ENCODE results near the gene PAM.

The PAM gene

GRCh38 chr5:103057208-103058130, 302.4 kb downstream of the PAM start:
- H3K79me2 ChIP-seq (ENCODE audit: low read length), result no peaks in the 10 kb centered on the region
- no peak overlapping the region for H2AFZ ChIP-seq (ENCODE audit: low read length)
- no peaks in the 10 kb centered on the region for H3K27me3 ChIP-seq (replicated peaks; ENCODE audit: insufficient read depth, low read length)
- TF ChIP-seq CTCF (IDR thresholded peaks at IDR 0.05; ENCODE audit: low read length), result no peak
- no peak for TF ChIP-seq EZH2phosphoT487 (IDR thresholded peaks at IDR 0.05; ENCODE audit: low read length)
- no peak for TF ChIP-seq EZH2 (optimal IDR thresholded peaks at IDR 0.05; ENCODE audit: low read depth, low read length)
- H3K4me3 ChIP-seq (ENCODE audit: low read length), result no peak overlapping the region
- peaks cover 11% of the 10 kb centered on the region; the same call in 1 of the 2 replicates for H3K4me1 ChIP-seq (ENCODE audit: low read length)
- DNase-seq, result no peak
- no peak overlapping the region for H3K9ac ChIP-seq (ENCODE audit: low read length)
- no peaks in the 10 kb centered on the region for H3K9me3 ChIP-seq (replicated peaks; ENCODE audit: insufficient read depth, low read length)
- H4K20me1 ChIP-seq (ENCODE audit: insufficient read depth, low read length), result no peaks in the 10 kb centered on the region
- H3K27ac ChIP-seq (ENCODE audit: low read length), result no peak overlapping the region
- H3K4me2 ChIP-seq (ENCODE audit: low read depth, low read length), result no peak overlapping the region
- no peaks in the 10 kb centered on the region for H3K9me2 ChIP-seq (replicated peaks; ENCODE audit: insufficient read depth, low read length)
- H3F3A ChIP-seq (ENCODE audit: insufficient read depth, low read length), result no peaks in the 10 kb centered on the region
- no peaks in the 10 kb centered on the region for H3K36me3 ChIP-seq (replicated peaks; ENCODE audit: insufficient read depth, low read length)

GRCh38 chr5:103059525-103059924, 304.4 kb downstream of the PAM start:
- H3K27me3 ChIP-seq (replicated peaks; ENCODE audit: insufficient read depth, low read length), result no peaks in the 10 kb centered on the region
- H3K9me2 ChIP-seq (replicated peaks; ENCODE audit: insufficient read depth, low read length), result no peaks in the 10 kb centered on the region
- no peaks in the 10 kb centered on the region for H3K36me3 ChIP-seq (replicated peaks; ENCODE audit: insufficient read depth, low read length)
- TF ChIP-seq EZH2phosphoT487 (IDR thresholded peaks at IDR 0.05; ENCODE audit: low read length) (no peak), EZH2 (optimal IDR thresholded peaks at IDR 0.05; ENCODE audit: low read depth, low read length) (no peak), CTCF (IDR thresholded peaks at IDR 0.05; ENCODE audit: low read length) (no peak)
- no peaks in the 10 kb centered on the region for H3K9me3 ChIP-seq (replicated peaks; ENCODE audit: insufficient read depth, low read length)
- H3K79me2 ChIP-seq (ENCODE audit: low read length), result no peaks in the 10 kb centered on the region
- no peak for DNase-seq
- H3K4me3 ChIP-seq (ENCODE audit: low read length), result no peak overlapping the region
- H3K4me2 ChIP-seq (ENCODE audit: low read depth, low read length), result no peak overlapping the region
- no peak overlapping the region for H3K9ac ChIP-seq (ENCODE audit: low read length)
- H3K27ac ChIP-seq (ENCODE audit: low read length), result no peak overlapping the region
- H3K4me1 ChIP-seq (ENCODE audit: low read length), result peaks cover 11% of the 10 kb centered on the region; the same call in 1 of the 2 replicates
- no peaks in the 10 kb centered on the region for H3F3A ChIP-seq (ENCODE audit: insufficient read depth, low read length)
- H4K20me1 ChIP-seq (ENCODE audit: insufficient read depth, low read length), result no peaks in the 10 kb centered on the region
- H2AFZ ChIP-seq (ENCODE audit: low read length), result no peak overlapping the region

- peaks cover 11% of the 10 kb centered on the region; the same call in 1 of the 2 replicates for H3K4me1 ChIP-seq (ENCODE audit: low read length)
- no peaks in the 10 kb centered on the region for H3K9me3 ChIP-seq (replicated peaks; ENCODE audit: insufficient read depth, low read length)
- H2AFZ ChIP-seq (ENCODE audit: low read length), result no peak overlapping the region
- H3K27ac ChIP-seq (ENCODE audit: low read length), result no peak overlapping the region
- no peak overlapping the region for H3K4me2 ChIP-seq (ENCODE audit: low read depth, low read length)
- H3K79me2 ChIP-seq (ENCODE audit: low read length), result no peaks in the 10 kb centered on the region
- DNase-seq, result no peak
- TF ChIP-seq EZH2phosphoT487 (IDR thresholded peaks at IDR 0.05; ENCODE audit: low read length) (no peak), CTCF (IDR thresholded peaks at IDR 0.05; ENCODE audit: low read length) (no peak), EZH2 (optimal IDR thresholded peaks at IDR 0.05; ENCODE audit: low read depth, low read length) (no peak)
- H4K20me1 ChIP-seq (ENCODE audit: insufficient read depth, low read length), result no peaks in the 10 kb centered on the region
- no peaks in the 10 kb centered on the region for H3K27me3 ChIP-seq (replicated peaks; ENCODE audit: insufficient read depth, low read length)
- no peak overlapping the region for H3K4me3 ChIP-seq (ENCODE audit: low read length)
- no peaks in the 10 kb centered on the region for H3K9me2 ChIP-seq (replicated peaks; ENCODE audit: insufficient read depth, low read length)
- H3K9ac ChIP-seq (ENCODE audit: low read length), result no peak overlapping the region
- no peaks in the 10 kb centered on the region for H3F3A ChIP-seq (ENCODE audit: insufficient read depth, low read length)
- no peaks in the 10 kb centered on the region for H3K36me3 ChIP-seq (replicated peaks; ENCODE audit: insufficient read depth, low read length)
Observed at GRCh38 chr5:103060424-103060954, 305.4 kb downstream of the PAM start.

Data from MM.1S (cell line).